SK-N-MC (cell line): ENCODE measurements around the gene CD83.

ENCODE experiments used
- EZH2 ChIP-seq: fragments of 200-600 bp; sonication (generic); IDR thresholded peaks from one replicate; pipeline ENCODE4 v1.6.1; 2017; ENCODE audit warnings: antibody characterized with exemption
- FOXP2 ChIP-seq: optimal IDR thresholded peaks from 2 replicates; pipeline ENCODE3; 2011; ENCODE audit warnings: mild to moderate bottlenecking, moderate library complexity; ENCODE audit not compliant: insufficient read depth; ENCODE audit errors: extremely low read length, control extremely low read depth
- POLR2AphosphoS5 ChIP-seq: IDR thresholded peaks from 2 replicates; pipeline ENCODE4 v1.6.1; 2012; ENCODE audit warnings: mild to moderate bottlenecking, low read depth, low read length, borderline replicate concordance

GRCh38 chr6:14172562-14172961 is 55.0 kb downstream of the CD83 start:
- TF ChIP-seq POLR2AphosphoS5 (no peak), EZH2 (no peak), FOXP2 (no peak)
